Measurements from ENCODE around the gene GKN1.

DNA sequence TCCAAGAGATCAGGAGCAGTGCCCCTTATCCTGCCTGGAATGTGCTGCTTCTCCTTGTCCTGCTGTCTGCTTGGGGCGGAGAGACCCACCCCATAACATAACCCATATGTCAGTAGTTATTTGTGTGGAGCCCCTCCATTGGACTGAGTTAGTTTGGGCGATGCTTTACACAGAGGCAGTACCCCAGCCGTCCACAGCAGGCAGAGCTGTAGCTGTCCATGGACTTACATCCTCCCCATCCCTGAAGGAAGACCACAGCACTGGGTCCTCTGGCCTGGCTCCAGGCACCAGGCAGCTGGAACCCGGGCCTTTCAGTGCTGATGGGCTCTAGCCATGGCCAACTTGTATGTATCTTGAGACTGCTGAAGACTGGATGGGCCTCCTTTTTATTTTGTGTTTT, 42.0 kb upstream of the GKN1 start:
- no peak for TF ChIP-seq POLR2AphosphoS5 (IDR thresholded peaks at IDR 0.05; ENCODE audit: low read depth, low read length)
- no peak for TF ChIP-seq POLR2A (IDR thresholded peaks at IDR 0.05; ENCODE audit: low read depth, low read length)
- no peak for TF ChIP-seq TAF1 (IDR thresholded peaks at IDR 0.05; ENCODE audit: borderline replicate concordance, low read depth, low read length)
